ENCODE measurements around the gene ZNF776.

ZNF776 gene

GRCh38 chr19:57746580-57747471 lies at the start of gene ZNF776:
TSS of gene ZNF776 (plus strand) at chr19:57746815. CDS start at chr19:57747059, 244 bp downstream.
- DNase-seq (ENCODE audit: low spot score), result peak; percentile 86
- TF ChIP-seq CTCF (IDR thresholded peaks at IDR 0.05), result no peak
- Histone ChIP-seq H3K4me3 (peak within 1 kb of the TSS; percentile 92), H3K27ac (peak within 1 kb of the TSS; percentile 47 to 86)

- TF ChIP-seq CTCF (IDR thresholded peaks at IDR 0.05), result no peak
- Histone ChIP-seq H3K4me3 (no peak overlapping the region), H3K27ac (no peak overlapping the region)
- no peak for DNase-seq (ENCODE audit: low spot score)
Measured at GRCh38 chr19:57701625-57702024, 45.0 kb upstream of the ZNF776 start.

GRCh38 chr19:57706346-57706745 lies 40.3 kb upstream of the ZNF776 start:
- no peak overlapping the region for H3K27ac ChIP-seq
- H3K4me3 ChIP-seq, result peak overlapping the region; percentile 12
- no peak for TF ChIP-seq CTCF (IDR thresholded peaks at IDR 0.05)
- no peak for DNase-seq (ENCODE audit: low spot score)

- DNase-seq (ENCODE audit: low spot score), result no peak
- no peak for TF ChIP-seq CTCF (IDR thresholded peaks at IDR 0.05)
- peak within 1 kb of the TSS; percentile 66 for H3K4me3 ChIP-seq
- H3K27ac ChIP-seq, result peak within 1 kb of the TSS; percentile 30 to 72
Measured at GRCh38 chr19:57708641-57709361, 37.8 kb upstream of the ZNF776 start, which contains the start of gene ZNF154. TSS of gene ZNF154 (minus strand) at chr19:57709204. CDS start at chr19:57708971, 233 bp downstream.

GRCh38 chr19:57709616-57710015 lies 37.0 kb upstream of the ZNF776 start:
- Histone ChIP-seq H3K27ac (no peak overlapping the region), H3K4me3 (peak overlapping the region; percentile 66)
- no peak for DNase-seq (ENCODE audit: low spot score)
- no peak for TF ChIP-seq CTCF (IDR thresholded peaks at IDR 0.05)

- no peak overlapping the region for H3K4me3 ChIP-seq
- no peak for TF ChIP-seq CTCF (IDR thresholded peaks at IDR 0.05)
- DNase-seq (ENCODE audit: low spot score), result no peak
- H3K27ac ChIP-seq, result no peak overlapping the region
Measured at GRCh38 chr19:57712222-57712621, 34.4 kb upstream of the ZNF776 start.

Data from coronary artery (tissue), 2 donors.